ENCODE data around the gene FSTL5.

Gene FSTL5

GRCh38 chr4:161714022-161714751 is 449.6 kb downstream of the FSTL5 start:
- no peak for DNase-seq (ENCODE audit: low read depth in 1 of 2, low spot score in 1 of 2)

- no peak for DNase-seq (ENCODE audit: low read depth in 1 of 2, low spot score in 1 of 2)
These were observed 459.1 kb downstream of the FSTL5 start for GRCh38 chr4:161704653-161705052.

- no peak for DNase-seq (ENCODE audit: low read depth in 1 of 2, low spot score in 1 of 2)
These were observed 459.8 kb downstream of the FSTL5 start for GRCh38 chr4:161704040-161704439.

GRCh38 chr4:161702287-161702686 is 461.5 kb downstream of the FSTL5 start:
- DNase-seq (ENCODE audit: low read depth in 1 of 2, low spot score in 1 of 2) = no peak

GRCh38 chr4:161696944-161697343 is 466.9 kb downstream of the FSTL5 start:
- no peak for DNase-seq (ENCODE audit: low read depth in 1 of 2, low spot score in 1 of 2)

- DNase-seq (ENCODE audit: low read depth in 1 of 2, low spot score in 1 of 2) = no peak
These were observed 483.7 kb downstream of the FSTL5 start for GRCh38 chr4:161680146-161680545.

- DNase-seq (ENCODE audit: low read depth in 1 of 2, low spot score in 1 of 2) = no peak
These were observed 499.1 kb downstream of the FSTL5 start for GRCh38 chr4:161664740-161665139.

- no peak for DNase-seq (ENCODE audit: low read depth in 1 of 2, low spot score in 1 of 2)
These were observed 500.0 kb downstream of the FSTL5 start for GRCh38 chr4:161663844-161664243.

GRCh38 chr4:161658676-161659075 is 505.1 kb downstream of the FSTL5 start:
- DNase-seq (ENCODE audit: low read depth in 1 of 2, low spot score in 1 of 2) = no peak

GRCh38 chr4:161657616-161658015 is 506.2 kb downstream of the FSTL5 start:
- DNase-seq (ENCODE audit: low read depth in 1 of 2, low spot score in 1 of 2) = no peak

GRCh38 chr4:161656594-161656993 is 507.2 kb downstream of the FSTL5 start:
- no peak for DNase-seq (ENCODE audit: low read depth in 1 of 2, low spot score in 1 of 2)

- DNase-seq (ENCODE audit: low read depth in 1 of 2, low spot score in 1 of 2) = no peak
These were observed 508.7 kb downstream of the FSTL5 start for GRCh38 chr4:161655148-161655547.

- no peak for DNase-seq (ENCODE audit: low read depth in 1 of 2, low spot score in 1 of 2)
These were observed 510.1 kb downstream of the FSTL5 start for GRCh38 chr4:161653697-161654096.

GRCh38 chr4:161651586-161651985 is 512.2 kb downstream of the FSTL5 start:
- no peak for DNase-seq (ENCODE audit: low read depth in 1 of 2, low spot score in 1 of 2)

- no peak for DNase-seq (ENCODE audit: low read depth in 1 of 2, low spot score in 1 of 2)
These were observed 513.0 kb downstream of the FSTL5 start for GRCh38 chr4:161650812-161651211.

- DNase-seq (ENCODE audit: low read depth in 1 of 2, low spot score in 1 of 2) = no peak
These were observed 516.0 kb downstream of the FSTL5 start for GRCh38 chr4:161647757-161648156.

- DNase-seq (ENCODE audit: low read depth in 1 of 2, low spot score in 1 of 2) = no peak
These were observed 521.1 kb downstream of the FSTL5 start for GRCh38 chr4:161642708-161643107.

GRCh38 chr4:161629694-161630441 is 533.9 kb downstream of the FSTL5 start:
- DNase-seq (ENCODE audit: low read depth in 1 of 2, low spot score in 1 of 2) = no peak

- no peak for DNase-seq (ENCODE audit: low read depth in 1 of 2, low spot score in 1 of 2)
These were observed 559.1 kb downstream of the FSTL5 start for GRCh38 chr4:161604516-161605300.

- DNase-seq (ENCODE audit: low read depth in 1 of 2, low spot score in 1 of 2) = no peak
These were observed 562.8 kb downstream of the FSTL5 start for GRCh38 chr4:161601011-161601410.

- DNase-seq (ENCODE audit: low read depth in 1 of 2, low spot score in 1 of 2) = no peak
These were observed 568.5 kb downstream of the FSTL5 start for GRCh38 chr4:161595230-161595771.

GRCh38 chr4:161585011-161585410 is 578.8 kb downstream of the FSTL5 start:
- DNase-seq (ENCODE audit: low read depth in 1 of 2, low spot score in 1 of 2) = no peak
